MM.1S (cell line): ENCODE data around the gene TRMU.

ENCODE experiments used
- DNase-seq: peaks from one replicate; pipeline ENCODE4 v3.0.0-alpha.2; 2015
- H2AFZ ChIP-seq: fragments of 300-600 bp; sonication (generic); 2 replicates; pipeline ENCODE4 v1.6.0; 2016; ENCODE audit warnings: antibody characterized with exemption, low read length
- H3F3A ChIP-seq: fragments of 300-600 bp; sonication (generic); 2 replicates; pipeline ENCODE4 v1.6.1; 2016; ENCODE audit warnings: mild to moderate bottlenecking, antibody characterized with exemption, low read length, moderate library complexity, mixed read lengths; ENCODE audit not compliant: insufficient read depth
- H3K27ac ChIP-seq: fragments of 300-600 bp; sonication (generic); 2 replicates; pipeline ENCODE4 v1.5.1; 2016; ENCODE audit warnings: mild to moderate bottlenecking, low read length
- H3K27me3 ChIP-seq: fragments of 300-600 bp; sonication (generic); replicated peaks from 2 replicates; pipeline ENCODE4 v1.6.0; 2016; ENCODE audit warnings: low read length; ENCODE audit not compliant: insufficient read depth
- H3K36me3 ChIP-seq: fragments of 300-600 bp; sonication (generic); replicated peaks from 2 replicates; pipeline ENCODE4 v1.6.1; 2016; ENCODE audit warnings: mild to moderate bottlenecking, low read length, mixed read lengths; ENCODE audit not compliant: insufficient read depth
- H3K4me1 ChIP-seq: fragments of 300-600 bp; sonication (generic); 2 replicates; pipeline ENCODE4 v1.6.1; 2016; ENCODE audit warnings: low read length, mixed read lengths
- H3K4me2 ChIP-seq: fragments of 300-600 bp; sonication (generic); 2 replicates; pipeline ENCODE4 v1.6.0; 2016; ENCODE audit warnings: low read depth, low read length
- H3K4me3 ChIP-seq: fragments of 300-600 bp; sonication (generic); 2 replicates; pipeline ENCODE4 v1.5.1; 2016; ENCODE audit warnings: low read length, mixed read lengths
- H3K79me2 ChIP-seq: fragments of 300-600 bp; sonication (generic); 2 replicates; pipeline ENCODE4 v1.6.1; 2016; ENCODE audit warnings: mixed run types, low read length, mixed read lengths
- H3K9ac ChIP-seq: fragments of 300-600 bp; sonication (generic); 2 replicates; pipeline ENCODE4 v1.6.1; 2016; ENCODE audit warnings: low read length, mixed read lengths
- H3K9me2 ChIP-seq: fragments of 300-600 bp; sonication (generic); replicated peaks from 2 replicates; pipeline ENCODE4 v1.6.1; 2016; ENCODE audit warnings: mild to moderate bottlenecking, low read length, mixed read lengths; ENCODE audit not compliant: insufficient read depth
- H3K9me3 ChIP-seq: fragments of 300-600 bp; sonication (generic); replicated peaks from 2 replicates; pipeline ENCODE4 v1.6.1; 2016; ENCODE audit warnings: mild to moderate bottlenecking, low read length, mixed read lengths; ENCODE audit not compliant: insufficient read depth
- H4K20me1 ChIP-seq: fragments of 300-600 bp; sonication (generic); 2 replicates; pipeline ENCODE4 v1.6.1; 2016; ENCODE audit warnings: mild to moderate bottlenecking, low read length, moderate library complexity, mixed read lengths; ENCODE audit not compliant: insufficient read depth
- EZH2 ChIP-seq: fragments of 300-600 bp; sonication (generic); optimal IDR thresholded peaks from 2 replicates; pipeline ENCODE3; 2017; ENCODE audit warnings: low read depth, mild to moderate bottlenecking, antibody characterized with exemption, low read length, mixed read lengths
- EZH2phosphoT487 ChIP-seq: fragments of 300-600 bp; sonication (generic); IDR thresholded peaks from 2 replicates; pipeline ENCODE4 v1.6.1; 2018; ENCODE audit warnings: antibody characterized with exemption, low read length
- TF ChIP-seq, protein P1 (sequence below): fragments of 300-600 bp; sonication (generic); IDR thresholded peaks from 2 replicates; pipeline ENCODE4 v1.5.1; 2016; ENCODE audit warnings: antibody characterized with exemption, low read length, mixed read lengths

The TRMU gene

GRCh38 chr22:46351131-46351735, 15.7 kb downstream of the TRMU start:
- Histone ChIP-seq H3K79me2 (peaks cover 17% of the 10 kb centered on the region), H3K36me3 (peaks cover 12% of the 10 kb centered on the region), H3K4me1 (no peaks in the 10 kb centered on the region), H3K4me3 (no peak overlapping the region), H3K27ac (no peak overlapping the region), H3F3A (no peaks in the 10 kb centered on the region), H3K9me2 (no peaks in the 10 kb centered on the region), H3K4me2 (no peak overlapping the region), H3K9me3 (no peaks in the 10 kb centered on the region), H3K9ac (no peak overlapping the region), H4K20me1 (no peaks in the 10 kb centered on the region; the same call in 1 of the 2 replicates), H2AFZ (no peak overlapping the region), H3K27me3 (no peaks in the 10 kb centered on the region)
- no peak for TF ChIP-seq EZH2
- no peak for TF ChIP-seq EZH2phosphoT487
- TF ChIP-seq, protein P1, sequence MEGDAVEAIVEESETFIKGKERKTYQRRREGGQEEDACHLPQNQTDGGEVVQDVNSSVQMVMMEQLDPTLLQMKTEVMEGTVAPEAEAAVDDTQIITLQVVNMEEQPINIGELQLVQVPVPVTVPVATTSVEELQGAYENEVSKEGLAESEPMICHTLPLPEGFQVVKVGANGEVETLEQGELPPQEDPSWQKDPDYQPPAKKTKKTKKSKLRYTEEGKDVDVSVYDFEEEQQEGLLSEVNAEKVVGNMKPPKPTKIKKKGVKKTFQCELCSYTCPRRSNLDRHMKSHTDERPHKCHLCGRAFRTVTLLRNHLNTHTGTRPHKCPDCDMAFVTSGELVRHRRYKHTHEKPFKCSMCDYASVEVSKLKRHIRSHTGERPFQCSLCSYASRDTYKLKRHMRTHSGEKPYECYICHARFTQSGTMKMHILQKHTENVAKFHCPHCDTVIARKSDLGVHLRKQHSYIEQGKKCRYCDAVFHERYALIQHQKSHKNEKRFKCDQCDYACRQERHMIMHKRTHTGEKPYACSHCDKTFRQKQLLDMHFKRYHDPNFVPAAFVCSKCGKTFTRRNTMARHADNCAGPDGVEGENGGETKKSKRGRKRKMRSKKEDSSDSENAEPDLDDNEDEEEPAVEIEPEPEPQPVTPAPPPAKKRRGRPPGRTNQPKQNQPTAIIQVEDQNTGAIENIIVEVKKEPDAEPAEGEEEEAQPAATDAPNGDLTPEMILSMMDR, result no peak
- DNase-seq, result no peak

DNA sequence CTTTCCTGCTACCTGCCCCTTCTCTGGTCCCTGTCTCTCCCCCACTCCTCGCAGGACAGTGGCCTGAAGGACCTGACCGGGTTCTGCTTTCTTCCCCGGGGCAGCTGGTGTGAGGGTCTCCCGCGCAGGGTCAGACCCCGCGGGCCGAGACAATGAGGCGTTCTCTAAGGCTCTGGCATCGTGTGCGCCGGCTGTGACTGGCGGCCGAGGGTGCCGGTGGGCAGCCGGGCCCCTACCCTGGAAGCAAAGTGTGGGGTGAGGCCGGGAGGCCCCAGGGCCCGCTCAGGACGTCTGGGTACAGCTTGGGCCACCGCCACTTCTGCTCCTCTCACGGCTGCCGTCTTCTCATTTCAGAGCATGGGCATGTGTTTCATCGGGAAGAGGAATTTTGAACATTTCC, 16.3 kb downstream of the TRMU start:
- no peak for DNase-seq
- no peak overlapping the region for H3K9ac ChIP-seq
- H3K27ac ChIP-seq, result no peak overlapping the region
- no peaks in the 10 kb centered on the region for H3K27me3 ChIP-seq
- H3K4me1 ChIP-seq, result no peaks in the 10 kb centered on the region
- no peak overlapping the region for H3K4me3 ChIP-seq
- no peak overlapping the region for H2AFZ ChIP-seq
- no peaks in the 10 kb centered on the region for H3K9me2 ChIP-seq
- no peaks in the 10 kb centered on the region for H3K9me3 ChIP-seq
- H3K36me3 ChIP-seq, result peaks cover 7% of the 10 kb centered on the region
- no peak overlapping the region for H3K4me2 ChIP-seq
- TF ChIP-seq EZH2phosphoT487 (no peak), EZH2 (no peak)
- TF ChIP-seq, protein P1, result no peak
- H3F3A ChIP-seq, result no peaks in the 10 kb centered on the region
- peaks cover 12% of the 10 kb centered on the region for H3K79me2 ChIP-seq
- no peaks in the 10 kb centered on the region; the same call in 1 of the 2 replicates for H4K20me1 ChIP-seq

DNA sequence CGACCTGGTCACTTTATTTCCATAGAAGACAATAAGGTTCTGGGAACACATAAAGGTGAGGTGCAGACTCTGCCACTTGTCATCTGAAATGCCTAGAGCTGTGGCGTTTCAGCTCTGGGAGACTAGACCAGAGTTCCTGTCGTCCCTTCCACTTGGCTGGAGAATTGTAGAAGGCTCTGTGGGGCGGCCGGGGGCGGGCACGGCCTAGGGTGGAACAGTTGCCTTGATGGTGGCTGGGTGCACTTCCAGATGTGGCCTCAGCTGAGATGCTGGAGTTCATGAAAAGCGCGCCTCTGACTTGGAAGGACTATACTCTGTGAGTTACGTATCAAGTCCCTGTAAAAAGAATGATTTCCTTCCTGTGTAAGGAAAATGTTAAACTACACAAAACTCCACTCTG, 16.8 kb downstream of the TRMU start:
- Histone ChIP-seq H3K36me3 (peaks cover 4% of the 10 kb centered on the region; the same call in 1 of the 2 replicates), H3K4me1 (no peaks in the 10 kb centered on the region), H3K4me3 (no peak overlapping the region), H3K27me3 (no peaks in the 10 kb centered on the region), H4K20me1 (no peaks in the 10 kb centered on the region; the same call in 1 of the 2 replicates), H3K4me2 (no peak overlapping the region), H3F3A (no peaks in the 10 kb centered on the region), H3K9me2 (no peaks in the 10 kb centered on the region), H3K27ac (no peak overlapping the region), H2AFZ (no peak overlapping the region), H3K79me2 (peaks cover 9% of the 10 kb centered on the region; the same call in 1 of the 2 replicates), H3K9ac (no peak overlapping the region), H3K9me3 (no peaks in the 10 kb centered on the region)
- TF ChIP-seq, protein P1, result no peak
- no peak for TF ChIP-seq EZH2phosphoT487
- TF ChIP-seq EZH2, result no peak
- no peak for DNase-seq
